HuH-7 (cell line): ENCODE results near the gene LARP1B.
A peak's percentile ranks its signal among the peaks of the same experiment; 100 is the strongest.
"Not testable (repeated sequence)": the region's sequence is repeated elsewhere in the genome, so short reads cannot be mapped to it uniquely, and the experiment has no call there.

Experiments used
- DNase-seq: peaks from one replicate; pipeline ENCODE4 v3.0.0; 2011; ENCODE audit warnings: low spot score

LARP1B gene

GRCh38 chr4:128135391-128135790 is 74.3 kb downstream of the LARP1B start:
- no peak for DNase-seq

DNA sequence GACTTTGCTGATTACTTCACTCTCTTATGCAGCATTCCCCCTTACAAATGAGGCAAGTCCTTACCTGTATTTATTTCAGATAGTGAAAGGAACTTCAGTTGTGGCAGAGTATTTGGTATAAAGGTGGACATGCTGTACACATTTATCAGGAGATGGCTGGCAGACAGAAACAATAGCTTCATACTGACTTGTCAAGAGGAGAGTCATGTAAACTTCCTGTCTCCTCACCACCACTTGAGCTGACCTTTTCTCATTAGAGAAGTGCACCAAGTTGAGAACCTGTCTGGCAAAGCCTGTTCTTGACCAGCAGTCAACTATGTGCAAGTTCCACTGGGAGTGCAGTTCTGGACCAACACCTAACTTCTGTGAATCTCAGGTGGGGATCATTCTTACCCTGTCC is 80.8 kb downstream of the LARP1B start:
- no peak for DNase-seq

DNA sequence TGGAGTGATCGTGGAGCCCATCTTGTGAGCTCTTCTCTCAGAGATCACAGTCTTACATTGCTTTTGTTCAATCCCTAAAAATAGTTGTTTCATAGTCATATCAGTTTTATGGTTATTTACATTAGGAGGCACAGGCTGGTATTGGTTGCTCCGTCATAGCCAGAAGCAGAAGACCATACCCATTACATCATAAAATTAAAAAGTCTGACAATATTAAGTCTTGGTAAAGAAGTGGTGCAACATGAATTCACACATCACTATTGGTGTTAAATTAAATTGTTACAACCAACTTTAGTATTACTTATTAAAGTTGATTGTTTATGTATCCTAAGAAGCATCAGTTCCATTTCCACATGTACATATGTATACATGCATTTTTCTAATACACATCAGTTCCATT is 84.6 kb downstream of the LARP1B start:
- no peak for DNase-seq

DNA sequence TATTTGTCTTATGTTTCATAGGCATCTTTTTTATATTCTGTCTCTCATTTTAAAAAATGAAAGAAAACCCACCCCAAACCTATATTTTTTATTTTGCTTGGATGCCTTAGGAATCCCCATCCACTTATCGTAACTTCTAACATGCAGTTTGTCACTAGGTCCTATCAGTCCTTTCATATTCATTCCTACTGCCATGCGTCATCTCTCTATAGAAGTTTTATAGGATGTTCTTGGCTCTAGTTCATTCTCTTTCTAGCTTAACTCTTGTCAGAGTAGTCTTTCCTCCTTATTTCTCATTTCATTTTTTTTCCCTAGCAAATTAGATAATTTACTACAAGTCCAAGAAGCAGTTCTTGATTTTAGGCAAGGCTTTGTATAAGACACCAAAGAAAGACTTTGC is 92.7 kb downstream of the LARP1B start:
- DNase-seq: no peak

DNA sequence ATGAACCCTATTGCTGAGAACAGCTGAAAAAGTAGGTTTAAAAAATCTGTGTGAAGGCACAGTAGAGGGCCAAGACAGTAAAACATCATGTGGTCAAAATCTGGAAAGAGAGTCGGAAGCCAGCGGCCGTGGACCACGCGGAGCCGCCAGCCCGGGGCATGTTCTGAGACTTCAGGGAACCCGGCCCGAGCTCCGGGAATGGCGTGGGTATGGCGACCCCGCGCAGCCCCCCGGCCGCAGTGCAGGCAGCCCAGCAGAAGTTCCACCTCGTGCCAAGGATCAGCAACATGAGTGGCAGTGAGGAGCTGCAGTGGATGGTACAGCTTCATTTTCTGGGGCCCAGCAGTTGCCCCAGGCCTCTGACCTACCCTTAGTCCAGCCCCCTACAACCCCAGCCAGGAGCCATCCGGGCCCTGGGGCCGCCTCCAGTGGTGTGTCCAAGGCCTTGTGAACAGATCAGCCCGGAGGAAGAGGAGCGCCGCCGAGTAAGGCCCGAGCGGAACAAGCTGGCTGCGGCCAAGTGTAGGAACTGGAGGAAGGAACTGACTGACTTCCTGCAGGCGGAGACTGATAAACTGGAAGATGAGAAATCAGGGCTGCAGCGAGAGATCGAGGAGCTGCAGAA is 94.2 kb downstream of the LARP1B start:
- DNase-seq: no peak

GRCh38 chr4:128155874-128156456 is 94.9 kb downstream of the LARP1B start:
- DNase-seq: no peak

DNA sequence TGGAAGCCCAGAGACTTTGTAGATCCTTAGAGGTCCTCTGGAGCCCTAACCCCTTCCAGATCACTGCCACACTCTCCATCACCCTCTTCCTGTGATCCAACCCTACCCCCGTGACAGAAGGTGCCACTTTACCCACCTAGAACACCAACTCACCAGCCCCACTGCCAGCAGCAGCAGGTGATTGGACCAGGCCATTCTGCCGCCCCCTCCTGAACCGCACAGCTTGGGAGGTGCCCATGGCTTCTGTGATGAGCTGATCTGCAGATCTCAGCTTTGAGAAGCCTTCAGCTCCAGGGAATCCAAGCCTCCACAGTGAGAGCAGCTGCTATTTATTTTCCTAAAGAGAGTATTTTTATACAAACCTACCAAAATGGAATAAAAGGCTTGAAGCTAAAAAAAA is 95.4 kb downstream of the LARP1B start:
- not testable (repeated sequence) for DNase-seq

- no peak for DNase-seq
Measured at GRCh38 chr4:128158894-128159293, 97.8 kb downstream of the LARP1B start.

GRCh38 chr4:128159967-128160366 is 98.9 kb downstream of the LARP1B start:
- DNase-seq: no peak

GRCh38 chr4:128161138-128161537 is 100.0 kb downstream of the LARP1B start:
- DNase-seq: no peak

- DNase-seq: no peak
Measured at GRCh38 chr4:128162434-128162833, 101.3 kb downstream of the LARP1B start.

- DNase-seq: no peak
Measured at GRCh38 chr4:128163177-128164117, 102.3 kb downstream of the LARP1B start.

GRCh38 chr4:128166982-128167381 is 105.9 kb downstream of the LARP1B start:
- no peak for DNase-seq

GRCh38 chr4:128168701-128169100 is 107.6 kb downstream of the LARP1B start:
- DNase-seq: no peak

DNA sequence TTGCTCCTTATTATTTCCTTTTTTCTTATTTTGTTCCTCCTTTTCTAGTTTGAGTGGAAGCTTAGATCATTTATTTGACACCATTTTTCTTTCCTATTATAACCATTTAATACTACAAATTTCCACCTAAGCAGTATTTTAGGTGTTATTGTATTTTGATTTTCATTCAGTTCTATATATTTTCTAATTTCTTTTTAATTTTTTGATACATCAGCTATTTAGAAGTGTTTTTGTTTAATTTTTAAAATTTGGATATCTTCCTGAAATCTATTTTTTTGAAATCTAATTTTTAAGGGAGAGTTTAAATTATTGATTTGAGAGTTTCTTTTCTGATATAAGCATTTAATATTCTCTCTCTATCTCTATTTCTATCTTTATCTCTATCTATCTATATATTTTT is 108.1 kb downstream of the LARP1B start:
- no peak for DNase-seq

- no peak for DNase-seq
Measured at GRCh38 chr4:128176643-128177042, 115.5 kb downstream of the LARP1B start.

GRCh38 chr4:128177498-128177897 is 116.4 kb downstream of the LARP1B start:
- DNase-seq: no peak

GRCh38 chr4:128186623-128187022 is 125.5 kb downstream of the LARP1B start:
- DNase-seq: no peak

GRCh38 chr4:128191115-128191781 is 130.1 kb downstream of the LARP1B start:
- DNase-seq: peak; percentile 13

- DNase-seq: peak; percentile 10
Measured at GRCh38 chr4:128220286-128221235, 159.4 kb downstream of the LARP1B start.

DNA sequence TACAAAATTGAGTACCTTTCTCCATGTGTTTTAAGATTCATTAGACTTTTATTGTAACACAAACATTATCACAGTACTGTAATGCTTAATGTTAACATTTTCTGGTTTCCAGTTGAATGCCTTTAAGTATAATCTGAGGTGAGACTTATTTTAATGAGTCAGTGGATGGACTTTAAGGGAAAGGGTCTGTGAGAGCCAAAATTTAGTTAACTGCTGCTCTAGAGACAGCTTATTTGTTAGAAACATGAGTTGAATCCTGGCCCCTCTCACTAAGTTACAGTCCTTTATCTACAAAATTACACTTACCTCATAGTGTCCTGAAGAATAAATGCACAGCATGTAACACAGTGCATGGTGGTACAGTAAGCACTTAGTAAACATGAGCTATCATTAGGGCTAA is 160.5 kb downstream of the LARP1B start:
- no peak for DNase-seq
